Measurements from ENCODE around the gene SRSF8.

SRSF8 gene

DNA sequence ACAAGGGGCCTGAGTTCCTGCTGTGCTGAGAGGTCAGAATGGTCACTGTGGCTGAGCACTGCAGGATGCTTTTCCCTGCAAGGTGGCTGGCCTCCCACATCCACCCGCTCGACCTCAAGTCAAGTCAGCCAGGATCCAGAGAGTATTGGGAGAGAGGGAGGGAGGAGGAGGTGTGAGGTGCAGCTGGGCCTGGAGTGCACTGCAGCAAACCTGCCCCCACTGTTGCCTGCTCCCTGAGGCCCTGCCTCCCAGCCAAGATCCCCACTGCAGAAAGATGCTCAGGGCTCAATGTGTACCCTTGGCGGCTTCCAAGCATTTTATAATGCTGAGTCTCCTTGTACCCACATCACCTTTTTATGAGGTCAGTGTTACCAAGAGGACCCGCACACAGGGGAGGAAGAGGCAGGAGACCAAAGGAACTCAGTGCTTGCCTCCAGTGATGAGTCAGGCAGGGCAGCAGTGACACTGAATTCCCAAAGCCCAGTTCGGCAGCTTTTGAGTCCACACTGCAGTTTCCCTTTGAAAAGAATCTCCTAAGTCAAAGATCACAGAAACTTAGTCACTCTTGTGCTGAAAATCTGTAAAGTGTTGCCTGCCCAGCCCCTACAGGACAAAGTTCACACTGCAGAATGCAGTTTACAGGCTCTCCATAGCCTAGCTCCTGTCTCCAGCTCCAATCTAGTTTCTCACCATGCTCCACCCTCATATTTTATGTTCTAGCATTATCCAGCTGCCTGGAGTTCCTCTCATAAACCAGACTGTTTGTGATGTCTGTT, 26.0 kb downstream of the SRSF8 start:
- no peak for TF ChIP-seq POLR2A (IDR thresholded peaks at IDR 0.05; ENCODE audit: low read depth, low read length)
- no peak for TF ChIP-seq POLR2AphosphoS5 (IDR thresholded peaks at IDR 0.05; ENCODE audit: low read depth, low read length)
- no peak for TF ChIP-seq POU2F2 (IDR thresholded peaks at IDR 0.05; ENCODE audit: low read depth, low read length)
- no peak for TF ChIP-seq PAX5 (IDR thresholded peaks at IDR 0.05; ENCODE audit: insufficient read depth, low read length, severe bottlenecking)
- no peak for TF ChIP-seq TAF1 (IDR thresholded peaks at IDR 0.05; ENCODE audit: low read depth, low read length)
- no peak for TF ChIP-seq SPI1 (IDR thresholded peaks at IDR 0.05; ENCODE audit: low read depth, low read length)
- no peak for DNase-seq (ENCODE audit: insufficient read length, low spot score)
- peak; percentile 74 for FAIRE-seq

GRCh38 chr11:95093548-95093947, 26.8 kb downstream of the SRSF8 start:
- FAIRE-seq (peak; percentile 47), DNase-seq (ENCODE audit: insufficient read length, low spot score) (no peak)
- TF ChIP-seq TAF1 (IDR thresholded peaks at IDR 0.05; ENCODE audit: low read depth, low read length), result no peak
- TF ChIP-seq POU2F2 (IDR thresholded peaks at IDR 0.05; ENCODE audit: low read depth, low read length), result no peak
- TF ChIP-seq SPI1 (IDR thresholded peaks at IDR 0.05; ENCODE audit: low read depth, low read length), result peak; percentile 78
- TF ChIP-seq POLR2A (IDR thresholded peaks at IDR 0.05; ENCODE audit: low read depth, low read length), result no peak
- no peak for TF ChIP-seq PAX5 (IDR thresholded peaks at IDR 0.05; ENCODE audit: insufficient read depth, low read length, severe bottlenecking)
- no peak for TF ChIP-seq POLR2AphosphoS5 (IDR thresholded peaks at IDR 0.05; ENCODE audit: low read depth, low read length)

DNA sequence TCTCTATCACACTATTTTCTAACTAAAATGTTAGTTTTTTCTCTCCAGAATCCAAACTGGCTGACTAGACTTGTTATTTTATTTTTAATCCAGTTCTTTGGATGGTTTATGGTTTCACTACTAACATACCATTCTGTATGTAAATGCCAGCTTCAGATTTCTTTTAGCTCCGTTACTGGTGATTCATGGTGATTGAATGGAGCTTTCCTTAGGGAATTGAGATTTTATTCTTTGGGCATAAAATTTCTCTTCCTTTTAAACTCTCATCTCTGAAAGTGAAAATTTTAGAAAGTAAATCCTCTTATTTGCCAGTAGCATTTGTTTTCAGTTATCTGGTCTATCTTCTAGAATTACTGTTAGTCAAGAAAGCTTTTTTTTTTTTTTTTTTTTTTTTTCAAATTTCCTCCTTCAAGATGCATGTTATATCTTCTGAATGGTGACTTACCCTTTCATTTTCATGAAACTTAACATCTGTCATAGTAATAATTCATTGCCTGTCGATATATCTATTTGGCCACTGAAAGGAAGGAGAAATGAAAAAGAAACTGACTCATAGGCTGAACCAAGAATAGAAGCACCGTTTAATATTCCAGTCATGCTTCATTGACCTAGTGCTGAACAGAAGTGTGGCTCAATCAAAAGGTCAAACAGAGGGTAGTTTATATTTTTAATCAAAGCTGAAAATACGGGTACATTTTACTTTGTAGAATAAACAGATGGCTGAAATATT, 29.3 kb downstream of the SRSF8 start:
- TF ChIP-seq SPI1 (IDR thresholded peaks at IDR 0.05; ENCODE audit: low read depth, low read length) (peak; percentile 73), PAX5 (IDR thresholded peaks at IDR 0.05; ENCODE audit: insufficient read depth, low read length, severe bottlenecking) (peak; percentile 96), POLR2AphosphoS5 (IDR thresholded peaks at IDR 0.05; ENCODE audit: low read depth, low read length) (no peak)
- DNase-seq (ENCODE audit: insufficient read length, low spot score) (no peak), FAIRE-seq (peak; percentile 28)

- no peak for DNase-seq (ENCODE audit: insufficient read length, low spot score)
- FAIRE-seq, result no peak
- TF ChIP-seq POLR2AphosphoS5 (IDR thresholded peaks at IDR 0.05; ENCODE audit: low read depth, low read length), result no peak
- no peak for TF ChIP-seq TAF1 (IDR thresholded peaks at IDR 0.05; ENCODE audit: low read depth, low read length)
- no peak for TF ChIP-seq POLR2A (IDR thresholded peaks at IDR 0.05; ENCODE audit: low read depth, low read length)
- TF ChIP-seq POU2F2 (IDR thresholded peaks at IDR 0.05; ENCODE audit: low read depth, low read length), result no peak
- TF ChIP-seq PAX5 (IDR thresholded peaks at IDR 0.05; ENCODE audit: insufficient read depth, low read length, severe bottlenecking), result no peak
- no peak for TF ChIP-seq SPI1 (IDR thresholded peaks at IDR 0.05; ENCODE audit: low read depth, low read length)
Measured at GRCh38 chr11:95097209-95097608, 30.5 kb downstream of the SRSF8 start.

- no peak for TF ChIP-seq SPI1 (IDR thresholded peaks at IDR 0.05; ENCODE audit: low read depth, low read length)
- TF ChIP-seq POU2F2 (IDR thresholded peaks at IDR 0.05; ENCODE audit: low read depth, low read length), result no peak
- no peak for TF ChIP-seq POLR2A (IDR thresholded peaks at IDR 0.05; ENCODE audit: low read depth, low read length)
- no peak for TF ChIP-seq TAF1 (IDR thresholded peaks at IDR 0.05; ENCODE audit: low read depth, low read length)
- no peak for FAIRE-seq
- DNase-seq (ENCODE audit: insufficient read length, low spot score), result no peak
Measured at GRCh38 chr11:95098826-95099225, 32.1 kb downstream of the SRSF8 start.

DNA sequence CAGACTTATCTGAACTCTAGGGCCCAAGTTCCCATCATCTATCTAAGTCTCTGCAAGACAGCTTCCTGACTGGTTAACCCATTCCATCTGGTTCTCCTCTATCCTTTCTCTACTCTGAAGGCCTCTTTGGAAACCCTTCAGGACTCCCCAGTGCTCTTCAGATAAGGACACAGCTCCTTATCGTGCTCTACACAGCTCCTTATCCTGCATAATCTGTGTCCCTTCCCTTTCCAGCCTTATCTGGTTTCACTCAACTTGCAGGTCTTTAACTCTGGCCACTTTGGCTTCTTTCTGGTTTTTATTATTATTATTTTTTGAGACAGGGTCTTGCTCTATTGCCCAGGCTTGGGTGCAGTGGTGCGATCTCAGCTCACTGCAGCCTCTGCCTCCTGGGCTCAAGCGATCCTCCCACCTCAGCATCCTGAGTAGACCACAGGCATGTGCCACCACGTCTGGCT, 33.5 kb downstream of the SRSF8 start:
- TF ChIP-seq POLR2A (IDR thresholded peaks at IDR 0.05; ENCODE audit: low read depth, low read length) (no peak), TAF1 (IDR thresholded peaks at IDR 0.05; ENCODE audit: low read depth, low read length) (no peak), POU2F2 (IDR thresholded peaks at IDR 0.05; ENCODE audit: low read depth, low read length) (no peak), POLR2AphosphoS5 (IDR thresholded peaks at IDR 0.05; ENCODE audit: low read depth, low read length) (no peak), PAX5 (IDR thresholded peaks at IDR 0.05; ENCODE audit: insufficient read depth, low read length, severe bottlenecking) (no peak), SPI1 (IDR thresholded peaks at IDR 0.05; ENCODE audit: low read depth, low read length) (no peak)
- no peak for DNase-seq (ENCODE audit: insufficient read length, low spot score)
- no peak for FAIRE-seq

DNA sequence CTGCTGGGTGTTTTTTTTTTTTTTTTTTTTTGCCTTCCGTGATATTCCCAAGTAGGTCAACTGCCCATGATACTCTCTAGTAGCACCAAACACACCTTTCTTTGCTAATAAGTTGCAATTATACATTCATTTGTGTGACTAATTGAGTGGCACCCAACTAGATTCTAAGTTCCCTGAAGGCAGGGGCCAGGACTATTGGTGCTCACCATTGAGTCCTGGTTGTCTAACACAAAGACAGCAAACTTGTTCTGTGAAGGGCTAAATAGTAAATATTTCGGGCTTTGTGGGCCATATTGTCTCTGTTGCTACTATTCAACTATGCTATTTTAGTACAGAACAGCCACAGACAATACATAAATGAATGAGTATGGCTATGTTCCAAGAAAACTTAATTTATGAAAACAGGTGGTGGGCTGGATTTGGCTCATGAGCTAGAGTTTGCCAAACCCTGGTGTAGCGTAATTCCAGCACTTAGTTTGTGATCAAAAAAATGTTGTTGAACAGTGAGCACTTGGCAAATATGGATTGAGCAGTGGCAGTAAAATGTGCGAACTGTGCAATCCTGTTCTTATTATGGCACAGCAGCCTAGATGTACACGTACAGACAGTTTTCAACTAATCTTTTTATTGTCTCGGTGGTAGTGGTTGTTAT, 34.3 kb downstream of the SRSF8 start:
- peak; percentile 59 for FAIRE-seq
- TF ChIP-seq POLR2A (IDR thresholded peaks at IDR 0.05; ENCODE audit: low read depth, low read length), result no peak
- no peak for TF ChIP-seq POU2F2 (IDR thresholded peaks at IDR 0.05; ENCODE audit: low read depth, low read length)
- TF ChIP-seq TAF1 (IDR thresholded peaks at IDR 0.05; ENCODE audit: low read depth, low read length), result no peak
- TF ChIP-seq POLR2AphosphoS5 (IDR thresholded peaks at IDR 0.05; ENCODE audit: low read depth, low read length), result no peak
- TF ChIP-seq SPI1 (IDR thresholded peaks at IDR 0.05; ENCODE audit: low read depth, low read length), result no peak
- no peak for TF ChIP-seq PAX5 (IDR thresholded peaks at IDR 0.05; ENCODE audit: insufficient read depth, low read length, severe bottlenecking)
- no peak for DNase-seq (ENCODE audit: insufficient read length, low spot score)

- TF ChIP-seq SPI1 (IDR thresholded peaks at IDR 0.05; ENCODE audit: low read depth, low read length) (no peak), POLR2AphosphoS5 (IDR thresholded peaks at IDR 0.05; ENCODE audit: low read depth, low read length) (no peak), POLR2A (IDR thresholded peaks at IDR 0.05; ENCODE audit: low read depth, low read length) (no peak), POU2F2 (IDR thresholded peaks at IDR 0.05; ENCODE audit: low read depth, low read length) (no peak), TAF1 (IDR thresholded peaks at IDR 0.05; ENCODE audit: low read depth, low read length) (no peak), PAX5 (IDR thresholded peaks at IDR 0.05; ENCODE audit: insufficient read depth, low read length, severe bottlenecking) (no peak)
- FAIRE-seq (no peak), DNase-seq (ENCODE audit: insufficient read length, low spot score) (no peak)
Measured at GRCh38 chr11:95101935-95102334, 35.2 kb downstream of the SRSF8 start.

DNA sequence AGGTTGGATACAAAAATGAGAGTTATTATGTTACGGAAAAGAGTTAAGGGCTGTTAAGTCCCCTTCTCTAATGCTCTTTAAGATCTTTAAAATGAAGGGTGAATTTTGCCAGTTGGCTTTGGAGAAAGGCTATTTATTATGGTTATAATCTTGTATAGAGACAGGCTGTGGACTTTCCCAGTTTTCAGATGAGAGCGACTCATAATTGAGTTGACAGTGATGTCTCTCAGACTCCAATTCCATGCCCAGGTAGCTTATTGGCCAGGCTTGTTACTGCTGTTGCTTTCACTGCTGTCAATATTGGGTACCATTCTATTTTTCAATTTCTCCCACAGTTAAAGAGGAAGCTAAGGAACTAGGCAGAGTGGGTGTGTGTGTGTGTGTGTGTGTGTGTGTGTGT, 36.0 kb downstream of the SRSF8 start:
- DNase-seq (ENCODE audit: insufficient read length, low spot score) (no peak), FAIRE-seq (no peak)
- TF ChIP-seq POLR2A (IDR thresholded peaks at IDR 0.05; ENCODE audit: low read depth, low read length), result no peak

Data from GM12891 (cell line).